NCI-H345 treated with DMSO at 0.1 percent for 48 hours (cell line): ENCODE measurements around the gene CSRNP3.
"Not testable (repeated sequence)": the region's sequence is repeated elsewhere in the genome, so short reads cannot be mapped to it uniquely, and the experiment has no call there.

Experiments used
- DNase-seq: peaks from one replicate; lab custom pipeline; 2025; ENCODE audit not compliant: unreplicated experiment; lab: John Stamatoyannopoulos, UW

Gene CSRNP3

GRCh38 chr2:165582863-165583506, 113.5 kb downstream of the CSRNP3 start:
- DNase-seq: no peak

GRCh38 chr2:165584126-165584654, 114.7 kb downstream of the CSRNP3 start:
- DNase-seq: no peak

- no peak for DNase-seq
Observed at GRCh38 chr2:165586019-165586418, 116.5 kb downstream of the CSRNP3 start.

GRCh38 chr2:165587335-165587938, 117.9 kb downstream of the CSRNP3 start:
- DNase-seq: no peak

- not testable (repeated sequence) for DNase-seq
Observed at GRCh38 chr2:165590999-165591398, 121.5 kb downstream of the CSRNP3 start.

- no peak for DNase-seq
Observed at GRCh38 chr2:165593081-165593480, 123.6 kb downstream of the CSRNP3 start.

DNA sequence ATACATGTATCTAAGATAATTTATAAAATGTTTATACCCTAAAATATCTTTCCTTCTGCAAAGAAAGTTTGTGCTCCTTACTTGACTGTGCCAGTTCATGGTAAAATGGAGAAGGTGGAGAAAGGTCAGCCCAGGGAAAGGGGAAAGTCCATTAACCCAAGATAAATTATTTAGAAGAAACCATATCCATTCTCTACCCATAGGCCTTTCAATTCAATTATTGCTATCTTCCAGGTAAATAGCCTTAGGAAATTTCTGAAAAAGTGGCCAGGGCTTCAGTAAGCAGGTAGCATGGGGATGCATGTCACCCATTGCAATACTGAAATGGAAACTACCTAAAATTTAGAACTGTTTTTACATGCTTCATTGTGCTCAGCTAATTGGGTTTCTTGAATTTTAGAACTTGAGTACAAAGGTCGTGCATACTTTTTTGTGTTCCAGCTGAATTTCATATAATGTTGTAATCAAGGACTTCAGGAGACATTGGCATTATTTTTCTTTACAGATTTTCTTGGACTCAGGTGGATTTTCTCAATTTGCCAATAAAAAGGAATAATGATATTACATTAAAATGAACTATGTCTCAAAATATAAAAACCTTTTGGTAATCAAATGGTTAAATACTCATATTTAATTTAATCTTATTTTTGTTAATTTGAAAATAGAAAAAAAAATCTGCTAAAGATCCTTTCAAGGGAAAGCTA, 124.9 kb downstream of the CSRNP3 start:
- no peak for DNase-seq

- DNase-seq: no peak
Observed at GRCh38 chr2:165594935-165595255, 125.4 kb downstream of the CSRNP3 start.

DNA sequence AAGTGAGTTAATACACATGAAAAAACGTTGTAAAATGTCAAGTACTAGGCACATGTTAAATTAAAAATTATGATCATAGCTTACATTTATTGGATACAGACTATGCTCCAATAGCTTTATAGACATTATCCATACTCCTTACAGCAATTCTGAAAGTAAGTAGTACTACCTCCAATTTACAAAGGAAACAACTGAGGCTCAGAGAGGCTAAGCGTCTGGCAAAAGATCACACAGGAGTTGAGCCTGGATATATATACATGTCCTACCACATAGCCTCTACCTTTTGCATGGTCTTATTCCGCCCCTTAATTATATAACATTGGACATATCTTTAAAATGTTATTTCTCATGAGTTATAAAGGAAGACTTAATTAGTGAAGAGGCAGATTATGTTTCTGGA, 127.3 kb downstream of the CSRNP3 start:
- DNase-seq: no peak

GRCh38 chr2:165601065-165601830, 131.8 kb downstream of the CSRNP3 start:
- DNase-seq: no peak

GRCh38 chr2:165601928-165602521, 132.5 kb downstream of the CSRNP3 start:
- DNase-seq: no peak

GRCh38 chr2:165609672-165610071, 140.2 kb downstream of the CSRNP3 start:
- no peak for DNase-seq

DNA sequence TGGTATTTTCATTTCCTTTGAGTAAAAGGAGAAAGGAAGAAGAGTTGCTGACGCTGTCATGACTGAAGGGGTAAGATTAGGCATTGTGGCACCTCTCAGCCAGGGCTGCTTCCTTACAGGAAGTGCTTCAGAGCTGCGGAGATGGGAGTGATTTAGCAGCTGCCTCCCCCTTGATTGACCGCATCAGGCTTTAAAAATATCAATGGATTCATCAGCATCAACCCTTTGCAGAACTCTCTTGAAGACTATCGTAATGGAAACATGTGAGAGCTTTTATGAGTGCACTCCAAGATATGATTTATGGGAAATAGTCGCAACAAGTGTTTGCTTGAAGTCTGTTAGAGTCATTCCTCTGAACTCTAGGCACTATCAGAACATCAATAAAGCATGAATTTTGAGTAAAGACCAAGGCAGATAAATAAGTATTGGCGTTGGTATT, 141.1 kb downstream of the CSRNP3 start:
- DNase-seq: no peak

DNA sequence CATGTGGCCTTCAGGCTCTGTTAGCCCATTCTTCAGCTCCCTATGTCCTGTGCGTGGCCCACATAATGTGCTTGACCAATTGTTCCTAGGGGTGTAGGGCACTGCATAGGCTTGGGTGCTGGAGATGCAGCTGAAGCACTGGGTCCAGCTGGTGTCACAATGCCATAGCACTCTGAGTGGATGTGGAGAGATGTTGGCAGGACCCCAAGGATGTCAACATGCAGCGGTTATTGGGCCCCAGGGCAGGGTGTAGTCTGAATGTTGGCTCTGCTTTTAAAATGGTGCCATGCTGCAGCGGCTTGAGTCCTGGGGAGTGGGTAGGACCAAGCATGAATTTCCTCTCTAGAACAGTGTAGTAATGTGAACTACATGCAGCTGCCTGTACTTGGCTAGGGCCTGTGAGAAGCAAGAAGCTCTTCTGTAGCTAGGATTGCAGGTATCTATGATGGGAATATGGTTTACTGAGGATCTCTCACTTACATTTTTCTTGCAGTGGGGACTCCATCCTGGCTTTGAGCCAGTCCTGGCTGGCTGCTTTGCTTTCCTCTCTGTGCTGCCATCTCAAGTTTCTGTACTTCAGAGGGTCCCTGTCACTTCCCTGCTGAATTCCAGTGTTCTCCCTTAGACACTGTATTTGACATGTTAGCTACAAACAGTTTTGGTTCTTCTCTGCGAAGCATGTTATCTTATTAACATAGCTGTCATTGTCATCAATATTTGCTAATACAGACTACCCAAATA, 148.4 kb downstream of the CSRNP3 start:
- DNase-seq: no peak

DNA sequence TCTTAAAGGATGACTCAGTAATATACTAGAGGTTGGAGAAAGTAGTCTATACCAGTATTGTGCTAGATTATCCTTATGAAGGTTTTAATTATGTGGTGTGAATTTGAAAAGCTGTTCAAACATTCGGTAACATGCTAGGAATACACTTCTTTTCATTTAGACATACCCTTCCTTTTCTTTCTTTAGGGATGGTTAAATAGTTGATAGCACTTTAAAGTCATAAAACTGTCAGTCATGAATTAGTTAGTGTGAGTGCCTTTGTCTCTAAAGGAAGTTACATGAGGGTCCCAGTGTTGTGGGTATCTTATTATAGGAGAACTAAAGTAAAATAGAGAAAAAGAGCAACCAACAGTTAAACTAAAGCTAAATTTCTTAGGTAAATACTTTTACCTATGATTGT, 149.3 kb downstream of the CSRNP3 start:
- peak; percentile 23 for DNase-seq

GRCh38 chr2:165621086-165621560, 151.6 kb downstream of the CSRNP3 start:
- no peak for DNase-seq

DNA sequence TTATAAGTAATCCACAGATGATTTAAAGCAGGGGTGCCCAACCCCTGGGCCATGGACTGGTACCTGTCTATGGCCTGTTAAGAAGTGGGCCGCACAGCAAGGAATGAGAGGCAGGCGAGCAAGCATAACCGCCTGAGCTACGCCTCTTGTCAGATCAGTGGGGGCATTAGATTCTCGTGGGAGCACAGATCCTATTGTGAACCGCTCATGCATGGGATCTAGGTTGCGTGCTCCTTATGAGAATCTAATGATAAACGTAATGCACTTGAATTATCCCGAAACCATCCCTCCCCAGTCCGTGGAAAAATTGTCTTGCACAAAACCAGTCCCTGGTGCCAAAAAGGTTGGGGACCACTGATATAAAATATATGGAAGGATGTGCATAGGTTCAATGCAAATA, 153.7 kb downstream of the CSRNP3 start:
- DNase-seq: no peak

GRCh38 chr2:165623783-165624469, 154.4 kb downstream of the CSRNP3 start:
- DNase-seq: no peak

GRCh38 chr2:165624470-165624800, 154.9 kb downstream of the CSRNP3 start:
- DNase-seq: no peak

DNA sequence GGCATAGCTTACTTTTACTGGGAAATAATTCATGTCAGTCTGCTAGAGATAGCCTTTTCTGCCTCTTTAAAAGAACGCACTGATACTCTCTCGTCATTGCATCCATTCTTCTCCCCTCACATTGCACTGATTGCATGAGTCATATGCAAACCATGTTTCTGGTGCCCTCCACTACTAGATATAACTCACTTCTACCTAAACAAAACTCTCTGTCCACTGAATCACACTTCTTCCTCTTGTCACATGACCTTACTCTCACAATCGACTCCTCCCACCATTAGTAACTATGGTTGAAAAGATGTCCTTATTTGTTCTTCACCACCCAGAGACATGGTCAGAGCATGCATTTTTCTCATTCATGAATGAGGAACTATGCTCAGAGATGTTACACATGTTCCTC, 158.0 kb downstream of the CSRNP3 start:
- no peak for DNase-seq
